PFSK-1 (cell line): ENCODE data around the gene ZNF311.

ENCODE experiments used
- FOXP2 ChIP-seq: optimal IDR thresholded peaks from 2 replicates; pipeline ENCODE3; 2011; ENCODE audit warnings: borderline replicate concordance, control low read depth, inconsistent platforms; ENCODE audit not compliant: insufficient read depth; ENCODE audit errors: extremely low read length, extremely low read depth
- POLR2AphosphoS5 ChIP-seq: IDR thresholded peaks from 2 replicates; pipeline ENCODE4 v1.6.1; 2012; ENCODE audit warnings: low read depth, mild to moderate bottlenecking, control low read depth, low read length, moderate library complexity
- REST ChIP-seq, 2 experiments: IDR thresholded peaks; 2 replicates each; pipeline versions ENCODE4 v1.6.1 to v1.8.0; 2011 to 2012; ENCODE audit warnings: low read depth in 2 of 2, low read length in 2 of 2, control low read depth in 1 of 2, inconsistent platforms in 1 of 2, mild to moderate bottlenecking in 1 of 2, moderate library complexity in 1 of 2; ENCODE audit not compliant: insufficient read depth in 1 of 2
- SIN3A ChIP-seq: IDR thresholded peaks from 2 replicates; pipeline ENCODE4 v1.6.1; 2012; ENCODE audit warnings: mild to moderate bottlenecking, low read length, moderate library complexity, borderline replicate concordance; ENCODE audit not compliant: insufficient read depth
- TAF1 ChIP-seq: IDR thresholded peaks from 2 replicates; pipeline ENCODE4 v1.6.1; 2012; ENCODE audit warnings: low read length, control low read depth, borderline replicate concordance; ENCODE audit not compliant: insufficient read depth

The ZNF311 gene

GRCh38 chr6:29016559-29017427, 11.7 kb upstream of the ZNF311 start:
- TF ChIP-seq FOXP2 (peak; percentile 34), SIN3A (no peak), TAF1 (no peak)

GRCh38 chr6:29014729-29015608, 9.9 kb upstream of the ZNF311 start:
- TF ChIP-seq POLR2AphosphoS5, result no peak
- TF ChIP-seq SIN3A, result no peak
- TF ChIP-seq TAF1, result no peak
- TF ChIP-seq REST (IDR thresholded peaks at IDR 0.05; ENCODE audit: insufficient read depth in 1 of 2, low read depth in 2 of 2, low read length in 2 of 2), result no peak
- no peak for TF ChIP-seq FOXP2

DNA sequence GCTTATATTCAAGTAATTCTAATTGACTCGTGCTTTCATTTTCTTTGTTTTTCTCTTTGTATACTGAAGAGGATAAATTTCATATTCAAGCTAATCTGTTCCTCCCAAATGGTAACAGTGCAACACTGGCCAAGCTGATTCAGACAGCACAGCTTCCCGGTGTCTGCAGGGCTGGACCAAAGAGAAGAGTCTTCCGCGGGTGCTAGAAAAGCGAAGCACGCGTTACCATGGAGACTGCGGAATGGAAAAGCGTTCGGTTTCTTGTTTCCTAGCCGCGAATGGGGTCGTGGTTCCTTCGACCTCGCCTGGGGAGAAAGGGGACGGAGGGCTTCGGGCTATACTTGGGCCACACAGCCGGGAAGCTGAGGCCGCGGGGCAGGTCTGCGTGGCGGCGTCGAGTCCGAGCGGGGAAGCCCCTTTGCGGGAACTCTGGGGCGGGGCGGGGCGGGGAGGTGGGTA, 6.2 kb upstream of the ZNF311 start:
- TF ChIP-seq SIN3A (no peak), REST (IDR thresholded peaks at IDR 0.05; ENCODE audit: insufficient read depth in 1 of 2, low read depth in 2 of 2, low read length in 2 of 2) (no peak), POLR2AphosphoS5 (no peak), TAF1 (no peak), FOXP2 (no peak)

DNA sequence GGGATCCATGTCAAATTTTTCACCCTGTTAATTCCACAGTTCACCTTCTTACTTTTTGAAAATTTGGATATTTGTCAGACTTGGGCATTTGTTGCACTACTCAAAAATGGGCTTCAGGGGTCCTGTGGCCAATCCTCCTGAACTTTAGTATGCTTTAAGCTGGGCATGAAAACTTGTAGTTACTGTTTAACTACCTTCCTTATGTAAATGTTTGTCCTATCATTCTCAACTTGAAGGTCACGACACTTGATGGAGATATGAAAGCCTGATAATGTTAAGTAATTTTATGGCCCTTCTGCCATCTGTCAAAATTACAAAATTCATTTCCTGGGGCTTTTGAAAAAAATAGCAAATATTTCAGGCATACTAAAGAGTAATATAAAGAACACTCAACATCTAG, 4.2 kb upstream of the ZNF311 start:
- TF ChIP-seq FOXP2 (no peak), REST (IDR thresholded peaks at IDR 0.05; ENCODE audit: insufficient read depth in 1 of 2, low read depth in 2 of 2, low read length in 2 of 2) (no peak), TAF1 (no peak), POLR2AphosphoS5 (no peak), SIN3A (no peak)

GRCh38 chr6:29008089-29008488, 3.0 kb upstream of the ZNF311 start:
- TF ChIP-seq TAF1 (no peak), POLR2AphosphoS5 (no peak), FOXP2 (no peak), SIN3A (no peak), REST (IDR thresholded peaks at IDR 0.05; ENCODE audit: insufficient read depth in 1 of 2, low read depth in 2 of 2, low read length in 2 of 2) (no peak)
